ENCODE measurements around the gene RBM19. TPM values are rescaled to one million over a fixed set of nuclear protein-coding genes. Genes with fewer than 3 reads are reported as not detected.

Gene RBM19
- total and polyA plus RNA-seq, 4 donors, result 17.9 to 33.6 (median 21.9) TPM

DNA sequence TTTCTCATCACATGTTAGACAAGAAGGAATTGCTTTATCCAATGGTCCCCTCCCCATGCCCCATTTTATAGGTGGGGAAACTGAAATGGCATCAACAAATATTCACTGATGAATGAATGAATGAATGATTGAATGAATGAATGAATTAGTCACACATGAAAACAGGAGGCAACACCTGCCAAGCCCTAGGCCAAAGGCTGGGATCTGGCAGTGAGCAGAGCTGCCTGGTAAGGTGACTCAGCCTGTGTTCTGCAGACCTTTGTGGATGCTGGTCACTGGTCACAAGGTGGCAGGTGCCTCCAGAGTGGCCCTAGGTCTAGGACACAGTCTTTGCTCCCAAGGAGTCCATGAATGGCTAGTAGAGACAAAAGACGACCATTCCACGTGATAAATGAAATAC lies 188.4 kb downstream of the RBM19 start:
- TF ChIP-seq CTCF (IDR thresholded peaks at IDR 0.05; ENCODE audit: control extremely low read depth, extremely low read depth), result no peak
- WGBS, 2 donors, result 83 to 86% methylated on average over 2 of the region's 2 CpGs
- no peak overlapping the region for H3K27ac ChIP-seq (ENCODE audit: low read depth in 1 of 2, low read length in 1 of 2)
- peaks cover 0 to 11% (median 0%) of the 10 kb centered on the region in 4 donors for H3K9me3 ChIP-seq (ENCODE audit: control insufficient read depth in 4 of 4, insufficient read depth in 3 of 4, low read length in 3 of 4)
- peaks cover 0 to under 1% (median 0%) of the 10 kb centered on the region in 4 donors for H3K36me3 ChIP-seq (ENCODE audit: control insufficient read depth in 4 of 4, insufficient read depth in 4 of 4, low read length in 4 of 4)
- no peak overlapping the region for H3K9ac ChIP-seq (ENCODE audit: insufficient read depth in 1 of 2, low read length in 2 of 2)
- no peak for DNase-seq
- H3K4me3 ChIP-seq, result no peak overlapping the region
- H3K27me3 ChIP-seq (ENCODE audit: control insufficient read depth in 3 of 3, insufficient read depth in 3 of 3, low read length in 2 of 3), result peaks cover 0 to 24% (median 7%) of the 10 kb centered on the region in 3 donors
- no peaks in the 10 kb centered on the region for H3K4me1 ChIP-seq (ENCODE audit: control insufficient read depth in 5 of 5, insufficient read depth in 5 of 5, low read length in 5 of 5)
- ATAC-seq (ENCODE audit: insufficient read depth, low FRiP score), result no peak

GRCh38 chr12:113776536-113776935 lies 189.6 kb downstream of the RBM19 start:
- TF ChIP-seq CTCF (IDR thresholded peaks at IDR 0.05; ENCODE audit: control extremely low read depth, extremely low read depth), result no peak
- ATAC-seq (ENCODE audit: insufficient read depth, low FRiP score) (no peak), DNase-seq (no peak)
- Histone ChIP-seq H3K27me3 (ENCODE audit: control insufficient read depth in 3 of 3, insufficient read depth in 3 of 3, low read length in 2 of 3) (peaks cover 0 to 18% (median 6%) of the 10 kb centered on the region in 3 donors), H3K4me3 (no peak overlapping the region), H3K9me3 (ENCODE audit: control insufficient read depth in 4 of 4, insufficient read depth in 3 of 4, low read length in 3 of 4) (peaks cover 0 to 10% (median 0%) of the 10 kb centered on the region in 4 donors), H3K9ac (ENCODE audit: insufficient read depth in 1 of 2, low read length in 2 of 2) (no peak overlapping the region), H3K36me3 (ENCODE audit: control insufficient read depth in 4 of 4, insufficient read depth in 4 of 4, low read length in 4 of 4) (no peaks in the 10 kb centered on the region), H3K27ac (ENCODE audit: low read depth in 1 of 2, low read length in 1 of 2) (no peak overlapping the region), H3K4me1 (ENCODE audit: control insufficient read depth in 5 of 5, insufficient read depth in 5 of 5, low read length in 5 of 5) (no peaks in the 10 kb centered on the region)
- WGBS, 2 donors, result 84 to 91% methylated on average over 7 of the region's 7 CpGs

- Histone ChIP-seq H3K4me1 (ENCODE audit: control insufficient read depth in 5 of 5, insufficient read depth in 5 of 5, low read length in 5 of 5) (no peaks in the 10 kb centered on the region), H3K27ac (ENCODE audit: low read depth in 1 of 2, low read length in 1 of 2) (no peak overlapping the region), H3K27me3 (ENCODE audit: control insufficient read depth in 3 of 3, insufficient read depth in 3 of 3, low read length in 2 of 3) (peaks cover 0 to 17% (median 6%) of the 10 kb centered on the region in 3 donors), H3K36me3 (ENCODE audit: control insufficient read depth in 4 of 4, insufficient read depth in 4 of 4, low read length in 4 of 4) (no peaks in the 10 kb centered on the region), H3K4me3 (no peak overlapping the region), H3K9me3 (ENCODE audit: control insufficient read depth in 4 of 4, insufficient read depth in 3 of 4, low read length in 3 of 4) (peaks cover 0 to 8% (median 0%) of the 10 kb centered on the region in 4 donors), H3K9ac (ENCODE audit: insufficient read depth in 1 of 2, low read length in 2 of 2) (no peak overlapping the region)
- 74 to 79% methylated on average over 5 of the region's 5 CpGs for WGBS, 2 donors
- ATAC-seq (ENCODE audit: insufficient read depth, low FRiP score), result no peak
- TF ChIP-seq CTCF (IDR thresholded peaks at IDR 0.05; ENCODE audit: control extremely low read depth, extremely low read depth), result no peak
- DNase-seq, result no peak
Measured at GRCh38 chr12:113774526-113774925, 191.6 kb downstream of the RBM19 start.

GRCh38 chr12:113772505-113773030 lies 193.6 kb downstream of the RBM19 start:
- H3K4me3 ChIP-seq, result no peak overlapping the region
- peaks cover 0 to 11% (median 6%) of the 10 kb centered on the region in 3 donors for H3K27me3 ChIP-seq (ENCODE audit: control insufficient read depth in 3 of 3, insufficient read depth in 3 of 3, low read length in 2 of 3)
- no peaks in the 10 kb centered on the region for H3K36me3 ChIP-seq (ENCODE audit: control insufficient read depth in 4 of 4, insufficient read depth in 4 of 4, low read length in 4 of 4)
- DNase-seq (no peak), ATAC-seq (ENCODE audit: insufficient read depth, low FRiP score) (no peak)
- H3K9me3 ChIP-seq (ENCODE audit: control insufficient read depth in 4 of 4, insufficient read depth in 3 of 4, low read length in 3 of 4), result peaks cover 0 to 2% (median 0%) of the 10 kb centered on the region in 4 donors
- no peak overlapping the region for H3K27ac ChIP-seq (ENCODE audit: low read depth in 1 of 2, low read length in 1 of 2)
- H3K4me1 ChIP-seq (ENCODE audit: control insufficient read depth in 5 of 5, insufficient read depth in 5 of 5, low read length in 5 of 5), result no peaks in the 10 kb centered on the region
- TF ChIP-seq CTCF (IDR thresholded peaks at IDR 0.05; ENCODE audit: control extremely low read depth, extremely low read depth), result no peak
- 76 to 80% methylated on average over 6 of the region's 6 CpGs for WGBS, 2 donors
- no peak overlapping the region for H3K9ac ChIP-seq (ENCODE audit: insufficient read depth in 1 of 2, low read length in 2 of 2)

Data from lung (tissue), 12 donors.